HG02763 (cell line): ENCODE measurements around the gene ACR.

Source experiments
- ATAC-seq: cut with Tn5 transposase; IDR thresholded peaks from one replicate; pipeline ENCODE4 v1.9.1; 2021; ENCODE audit warnings: mild to moderate bottlenecking, moderate library complexity; ENCODE audit not compliant: unreplicated experiment

The ACR gene

DNA sequence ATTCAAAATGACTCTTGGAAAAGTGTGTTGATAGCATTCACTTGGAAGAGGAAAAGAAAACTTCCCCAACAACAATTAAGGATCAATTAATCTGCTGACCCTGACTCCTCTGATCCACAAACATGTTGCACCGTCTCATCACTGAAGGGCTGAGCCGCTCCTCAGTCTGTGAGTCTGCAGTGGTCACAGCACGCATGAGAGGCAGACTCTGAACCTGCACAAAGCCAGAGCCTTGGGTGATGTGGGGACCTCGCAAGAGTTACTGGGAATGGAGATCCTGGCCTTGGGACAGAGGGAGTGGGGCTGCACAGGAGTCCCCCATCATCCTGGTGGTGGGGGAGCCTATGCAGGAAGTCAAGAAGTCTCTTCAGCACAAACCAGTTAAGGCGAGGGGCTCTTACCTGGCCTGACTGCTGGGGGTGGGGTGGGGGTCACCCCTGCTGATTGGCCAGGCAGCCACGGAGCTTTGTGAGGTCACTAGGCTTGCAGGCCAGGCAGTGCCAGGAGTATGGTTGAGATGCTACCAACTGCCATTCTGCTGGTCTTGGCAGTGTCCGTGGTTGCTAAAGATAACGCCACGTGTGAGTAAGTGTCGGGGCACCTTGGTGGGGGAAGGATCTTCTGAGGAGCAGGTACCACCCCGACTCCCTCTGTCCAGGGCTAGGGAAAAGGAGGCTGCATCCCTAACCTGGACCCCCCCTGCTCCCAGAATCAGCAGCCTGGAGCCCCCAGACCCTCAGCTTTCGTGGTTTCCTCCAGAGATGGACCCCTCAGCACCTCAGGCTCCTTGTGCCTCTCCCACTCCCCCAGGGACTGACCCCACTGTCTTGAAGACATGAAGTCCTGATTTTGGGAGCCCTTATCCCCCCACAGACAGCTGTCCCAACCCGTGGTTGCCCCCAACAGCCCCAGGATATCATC lies at the start of gene ACR:
TSS of gene ACR (plus strand) at position 477 of the 921 bp plus-strand sequence. CDS start at position 509, 32 bp downstream.
- ATAC-seq = no peak

DNA sequence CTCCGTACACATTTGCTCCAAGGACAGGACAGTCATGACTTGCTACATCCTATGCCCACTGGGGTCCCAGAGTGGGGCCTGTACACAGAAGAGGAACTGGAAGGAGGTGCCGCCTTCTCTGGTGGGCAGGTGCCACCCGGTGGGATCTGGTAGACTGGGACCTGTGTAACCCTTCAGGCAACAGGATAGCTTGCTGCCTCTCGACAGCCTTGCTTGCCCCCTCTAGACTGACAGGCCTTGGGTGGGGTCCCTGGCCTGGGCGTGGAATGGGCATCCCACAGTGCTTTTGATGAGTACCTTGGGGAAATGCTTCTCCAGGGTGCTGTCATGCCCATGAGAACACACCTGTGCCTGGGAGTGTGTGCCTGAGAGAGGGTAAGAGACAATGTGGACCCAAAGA lies 49.6 kb upstream of the ACR start:
- no peak for ATAC-seq

DNA sequence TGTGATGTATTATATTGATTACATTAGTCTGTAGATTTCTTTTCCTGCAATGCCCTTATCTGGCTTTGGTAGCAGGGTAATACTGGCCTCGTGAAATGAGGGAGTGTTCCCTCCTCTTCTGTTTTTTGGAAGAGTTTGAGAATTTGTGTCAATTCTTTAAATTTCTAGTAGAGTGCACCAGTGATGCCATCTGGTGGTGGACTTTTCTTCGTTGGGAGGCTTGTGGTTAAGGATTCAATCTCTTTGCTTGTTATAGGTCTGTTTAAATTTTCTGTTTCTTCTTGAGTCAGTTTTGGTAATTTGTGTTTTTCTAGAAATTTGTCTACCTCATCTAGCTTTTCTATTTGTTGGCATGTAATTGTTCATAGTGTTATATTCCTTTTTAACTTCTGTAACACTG lies 46.5 kb upstream of the ACR start:
- no peak for ATAC-seq

DNA sequence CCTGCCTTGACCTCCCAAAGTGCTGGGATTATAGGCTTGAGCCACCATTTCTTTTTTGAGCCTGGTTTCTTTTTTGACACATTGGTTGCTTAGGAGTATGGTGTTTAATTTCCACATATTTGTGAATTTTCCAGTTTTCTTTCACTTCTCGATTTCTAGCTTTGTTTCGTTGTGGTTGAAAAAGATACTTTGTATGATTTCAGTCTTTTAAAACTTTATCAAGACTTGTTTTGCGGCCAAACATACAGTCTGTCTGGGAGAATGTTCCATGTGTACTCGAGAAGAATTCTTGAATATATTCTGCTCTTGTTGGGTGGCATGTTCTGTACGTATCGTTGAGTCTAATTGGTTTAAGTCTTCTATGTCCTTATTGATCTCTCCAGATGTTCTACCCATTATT lies 44.5 kb upstream of the ACR start:
- ATAC-seq = no peak

DNA sequence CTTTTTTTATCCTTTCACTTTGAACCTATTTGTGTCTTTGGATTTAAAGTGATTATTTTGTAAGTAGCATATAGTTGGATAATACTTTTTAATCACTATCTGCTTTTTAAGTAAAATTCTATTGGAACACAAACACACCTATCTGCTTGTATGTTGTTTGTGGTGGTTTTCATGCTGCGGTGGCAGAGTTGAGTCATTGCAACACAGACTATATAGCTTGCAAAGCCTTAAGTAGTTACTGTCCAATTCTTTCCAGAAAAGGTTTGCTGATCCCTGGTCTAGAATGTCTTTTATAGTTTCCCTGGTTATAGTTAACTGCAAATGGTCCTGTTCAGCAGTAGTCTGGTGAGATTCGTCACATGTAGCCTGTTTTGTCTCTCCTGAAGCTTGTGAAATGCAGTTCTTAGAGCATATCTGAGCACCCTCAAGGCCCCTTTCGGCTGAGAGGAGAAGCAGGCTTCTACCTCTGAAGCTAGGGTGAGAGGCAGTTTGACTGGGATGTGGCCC lies 43.9 kb upstream of the ACR start:
- no peak for ATAC-seq

DNA sequence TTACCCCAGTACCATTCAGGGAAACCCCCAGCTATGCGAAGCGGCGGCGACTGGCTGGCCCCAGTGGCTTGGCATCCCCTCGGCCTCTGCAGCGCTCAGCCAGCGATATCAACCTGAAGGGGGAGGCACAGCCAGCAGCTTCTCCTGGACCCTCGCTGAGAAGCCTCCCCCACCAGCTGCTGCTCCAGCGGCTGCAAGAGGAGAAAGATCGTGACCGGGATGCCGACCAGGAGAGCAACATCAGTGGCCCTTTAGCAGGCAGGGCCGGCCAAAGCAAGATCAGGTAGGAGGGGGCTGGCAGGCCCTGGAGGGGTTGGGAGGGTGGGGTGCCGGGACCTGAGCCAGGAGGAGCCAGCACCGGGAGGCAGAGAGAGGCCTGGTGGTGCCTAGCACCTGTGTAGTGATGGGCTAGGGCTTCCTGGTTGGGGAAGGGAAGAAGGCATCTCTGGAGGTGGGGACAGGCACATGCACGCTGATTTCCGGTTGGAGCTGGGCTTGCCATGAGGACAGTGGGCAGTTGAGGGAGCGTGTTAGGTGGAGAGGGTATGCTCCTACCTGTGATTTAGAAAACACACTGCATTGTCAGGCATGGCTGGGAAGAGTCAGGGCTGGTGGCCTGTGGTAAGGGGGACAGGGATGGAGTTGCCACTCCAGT lies 43.1 kb upstream of the ACR start:
- no peak for ATAC-seq

DNA sequence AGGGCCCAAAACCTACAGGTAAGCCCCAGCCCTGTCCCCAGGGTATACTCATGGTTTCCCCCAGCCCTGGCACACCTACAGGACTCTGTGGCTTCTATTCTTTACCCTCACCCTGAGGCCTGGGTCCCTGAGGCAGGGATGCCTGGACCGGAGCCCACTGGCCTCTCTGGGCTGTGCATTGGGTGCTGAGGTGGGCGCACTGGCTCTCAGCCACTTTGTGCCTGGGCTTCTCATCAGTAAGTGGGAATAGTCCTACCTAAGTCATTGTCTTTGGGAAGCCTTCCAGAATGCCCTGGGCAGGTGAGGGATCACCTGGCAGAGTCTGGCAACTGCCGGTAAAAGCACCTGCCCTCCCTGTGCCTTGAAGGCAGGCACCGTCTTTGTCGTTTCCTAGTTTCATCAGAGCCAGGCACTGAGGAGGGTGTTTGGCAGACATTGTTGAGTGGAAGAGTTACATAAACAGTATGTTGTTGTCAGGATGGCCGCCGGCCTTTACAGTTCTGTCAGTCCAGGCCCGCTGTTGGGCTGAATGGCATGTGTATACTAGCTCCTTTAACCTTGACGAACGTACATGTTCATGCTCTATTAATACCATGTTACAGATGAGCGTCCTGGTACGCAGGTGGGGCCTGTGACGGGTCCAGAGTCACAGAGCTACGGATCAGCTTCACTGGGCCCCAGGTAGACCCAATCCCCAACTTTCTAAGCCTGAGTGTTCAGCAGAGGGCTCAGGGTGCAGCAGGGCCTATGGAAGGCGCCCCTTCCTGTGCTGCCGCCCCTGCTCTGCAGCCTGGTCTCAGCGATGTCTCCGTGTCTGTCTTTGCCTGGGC lies 42.4 kb upstream of the ACR start:
- no peak for ATAC-seq

DNA sequence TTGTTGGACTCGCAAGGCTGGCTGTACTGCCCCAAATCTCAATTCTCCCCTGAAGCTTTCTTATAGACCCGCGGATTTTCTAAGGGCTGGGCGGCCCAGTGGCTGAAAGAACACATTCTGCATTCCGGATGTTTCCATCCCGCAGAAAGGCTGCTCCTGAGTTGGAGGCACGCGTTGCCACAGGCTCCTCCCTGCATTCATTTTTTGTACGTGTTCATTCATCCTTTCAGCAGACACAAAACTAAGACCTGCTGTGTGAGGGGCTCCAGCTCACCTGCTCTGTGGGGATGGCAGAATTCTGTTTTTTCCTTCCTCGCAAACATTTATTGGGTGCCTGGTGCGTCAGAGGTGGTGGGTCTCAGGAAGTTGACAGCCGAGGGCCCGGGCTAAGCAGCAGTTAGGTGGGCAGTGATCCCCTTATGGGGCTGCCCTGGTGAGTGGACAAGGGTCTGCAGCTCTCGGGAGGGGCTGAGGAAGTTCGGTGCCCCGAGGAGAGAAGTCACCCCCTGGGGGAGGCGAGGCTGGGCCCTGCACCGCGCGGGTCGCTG lies 41.7 kb upstream of the ACR start:
- ATAC-seq = no peak

DNA sequence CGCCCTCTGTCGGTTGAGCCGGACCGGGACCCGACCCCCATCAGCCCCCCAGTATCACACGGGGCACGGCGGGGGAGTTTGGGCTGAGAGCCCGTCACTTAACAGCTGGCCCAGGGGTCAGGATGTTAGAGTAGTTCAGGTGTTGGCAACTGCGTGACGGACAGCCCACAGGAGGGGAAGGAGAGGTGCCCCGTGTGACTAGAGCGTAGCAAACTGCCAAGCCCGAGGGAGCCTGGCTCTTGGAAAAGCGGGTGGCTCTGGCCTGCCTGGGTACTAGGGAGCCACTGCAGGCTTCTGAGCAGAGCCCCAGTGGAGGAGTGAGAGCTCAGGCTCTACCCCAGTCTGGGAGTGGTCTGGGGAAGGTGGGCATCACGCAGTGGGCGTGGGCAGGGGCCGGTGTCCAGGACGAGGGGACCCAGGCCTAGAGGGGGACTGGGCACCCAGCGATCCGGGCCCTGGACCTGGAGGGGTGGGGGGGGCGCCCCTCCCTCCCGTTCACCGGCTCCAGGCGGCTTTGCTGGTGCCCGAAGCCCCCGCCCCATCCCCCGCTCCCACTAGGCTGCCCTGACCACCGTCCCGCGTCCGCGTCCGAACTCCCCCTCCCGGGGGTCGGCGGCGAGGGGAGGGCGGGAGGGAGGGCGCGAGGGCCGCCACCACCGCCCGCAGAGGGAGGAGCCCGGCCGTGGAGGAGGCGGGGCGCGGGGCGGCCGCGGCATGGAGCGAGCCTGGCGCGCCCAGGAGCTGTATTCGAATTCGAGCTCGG lies 41.0 kb upstream of the ACR start:
- no peak for ATAC-seq

DNA sequence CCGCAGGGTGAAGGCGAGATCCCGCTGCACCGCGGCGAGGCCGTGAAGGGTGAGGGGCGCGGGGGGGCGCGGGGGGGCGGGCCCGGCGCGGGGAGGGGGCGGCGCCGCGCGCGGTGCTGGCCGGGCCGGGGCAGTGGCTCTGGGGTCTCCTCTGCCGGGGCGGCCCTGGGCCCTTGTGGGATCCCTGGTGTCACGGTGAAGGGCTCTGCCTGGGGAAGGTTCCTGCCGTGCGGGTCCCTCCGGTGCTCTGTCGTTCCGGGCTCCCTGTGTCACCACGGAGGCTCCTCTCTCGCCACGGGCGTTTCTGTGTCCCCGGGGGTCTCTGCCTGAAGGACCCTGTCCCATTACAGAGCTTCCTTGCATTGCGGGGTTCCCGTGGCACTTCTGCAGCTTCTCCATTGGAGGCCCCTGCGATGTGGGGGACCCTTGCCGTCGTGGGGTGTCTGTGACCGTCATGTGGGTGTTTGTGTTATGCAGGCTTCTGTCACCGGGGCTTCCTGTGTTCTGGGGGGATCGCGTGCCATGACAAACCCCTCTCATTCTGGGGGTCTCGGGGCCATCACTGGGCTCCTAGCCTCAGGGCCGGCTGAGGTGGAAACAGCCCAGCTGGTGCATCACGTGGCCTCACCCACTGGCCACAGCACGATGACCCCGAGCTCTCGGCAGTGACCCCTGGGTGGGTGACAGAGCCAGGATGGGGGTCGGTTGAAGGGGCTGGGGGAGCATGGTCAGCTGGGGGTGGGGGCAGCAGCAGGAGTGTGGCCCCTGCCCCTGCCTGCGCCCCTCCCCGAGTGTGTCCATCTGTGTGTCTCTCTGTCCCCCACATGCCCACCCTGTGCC lies 40.1 kb upstream of the ACR start:
- no peak for ATAC-seq

DNA sequence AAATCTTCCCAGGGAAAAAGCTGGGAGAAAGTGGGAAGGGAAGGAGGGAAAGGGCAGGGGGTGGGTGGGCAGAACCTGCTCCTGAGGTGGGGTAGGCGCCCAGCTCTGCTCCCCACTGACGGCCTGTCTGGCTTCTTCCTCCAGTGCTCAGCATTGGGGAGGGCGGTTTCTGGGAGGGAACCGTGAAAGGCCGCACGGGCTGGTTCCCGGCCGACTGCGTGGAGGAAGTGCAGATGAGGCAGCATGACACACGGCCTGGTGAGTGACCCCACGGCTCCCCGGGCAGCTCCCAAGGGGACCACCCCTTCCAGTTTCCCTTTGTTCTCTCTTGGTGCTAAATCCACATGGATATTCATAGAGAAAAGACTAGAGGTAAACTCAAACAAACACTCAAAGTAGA lies 39.5 kb upstream of the ACR start:
- ATAC-seq = no peak

DNA sequence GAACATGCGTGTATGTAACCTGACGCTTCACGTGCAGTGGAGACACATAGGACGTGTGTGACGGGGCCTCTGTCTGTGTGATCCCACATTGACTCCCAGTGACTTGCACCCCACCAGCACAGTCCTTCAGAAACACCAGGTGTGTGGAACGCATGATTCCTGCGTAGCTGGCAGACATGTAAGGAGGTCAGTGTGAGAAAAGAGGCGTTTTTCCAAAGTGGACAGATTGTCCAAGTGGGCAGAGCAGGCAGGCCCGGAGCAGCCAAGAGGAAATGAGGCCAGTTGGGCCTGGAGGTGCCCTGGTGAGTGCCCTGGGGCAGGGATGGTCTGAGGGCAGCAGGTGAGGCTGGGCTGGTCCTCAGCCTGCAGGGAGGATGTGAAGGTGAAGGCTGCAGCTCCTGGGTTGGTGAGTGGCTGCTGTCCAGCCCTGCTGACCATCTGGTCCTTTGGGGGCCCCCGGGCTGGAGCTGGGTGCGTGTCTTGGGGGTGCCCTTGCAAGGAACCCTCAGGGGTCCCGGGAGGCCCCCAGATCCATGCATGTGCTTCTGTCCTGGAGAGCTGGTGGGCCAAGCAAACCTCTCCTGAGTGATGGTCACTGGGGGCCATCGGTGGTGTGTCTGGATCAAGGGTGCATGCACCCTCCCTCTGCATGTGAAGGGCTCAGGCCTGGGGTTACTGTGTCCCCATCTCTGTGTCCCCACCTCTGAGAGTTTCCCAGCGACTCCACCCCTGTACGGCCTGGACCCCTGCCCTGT lies 38.8 kb upstream of the ACR start:
- ATAC-seq = no peak

DNA sequence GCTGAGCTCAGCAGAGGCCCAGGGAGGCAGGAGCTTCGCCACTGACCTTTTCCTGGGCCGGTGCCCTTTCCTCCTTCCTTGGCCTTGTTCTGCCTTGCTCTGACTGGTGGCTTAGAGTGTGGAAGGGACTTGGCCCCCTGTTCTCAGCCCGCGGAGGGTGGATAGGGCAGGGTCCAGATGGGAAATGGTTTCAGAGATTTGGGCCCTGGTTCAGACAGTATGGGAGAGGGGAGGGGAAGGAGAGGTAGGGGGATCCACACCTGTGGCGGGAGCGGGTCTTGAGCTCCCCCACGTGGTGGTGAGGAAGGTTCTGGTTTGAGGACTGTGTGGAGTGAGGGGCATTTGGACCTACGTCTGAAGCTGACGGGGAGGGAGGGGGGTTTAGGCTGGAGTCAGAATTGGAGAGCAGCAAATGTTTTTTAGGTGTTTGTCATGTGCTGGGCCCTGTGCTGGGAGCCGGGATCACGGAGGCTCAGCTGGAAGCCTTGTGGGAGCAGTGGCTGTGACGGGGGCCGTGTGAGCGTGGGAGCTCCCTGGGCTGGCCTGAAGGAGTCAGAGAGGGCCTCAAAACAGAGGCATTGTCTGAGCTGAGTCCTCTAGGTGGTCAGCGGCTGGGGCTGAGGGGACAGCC lies 38.1 kb upstream of the ACR start:
- ATAC-seq = no peak

DNA sequence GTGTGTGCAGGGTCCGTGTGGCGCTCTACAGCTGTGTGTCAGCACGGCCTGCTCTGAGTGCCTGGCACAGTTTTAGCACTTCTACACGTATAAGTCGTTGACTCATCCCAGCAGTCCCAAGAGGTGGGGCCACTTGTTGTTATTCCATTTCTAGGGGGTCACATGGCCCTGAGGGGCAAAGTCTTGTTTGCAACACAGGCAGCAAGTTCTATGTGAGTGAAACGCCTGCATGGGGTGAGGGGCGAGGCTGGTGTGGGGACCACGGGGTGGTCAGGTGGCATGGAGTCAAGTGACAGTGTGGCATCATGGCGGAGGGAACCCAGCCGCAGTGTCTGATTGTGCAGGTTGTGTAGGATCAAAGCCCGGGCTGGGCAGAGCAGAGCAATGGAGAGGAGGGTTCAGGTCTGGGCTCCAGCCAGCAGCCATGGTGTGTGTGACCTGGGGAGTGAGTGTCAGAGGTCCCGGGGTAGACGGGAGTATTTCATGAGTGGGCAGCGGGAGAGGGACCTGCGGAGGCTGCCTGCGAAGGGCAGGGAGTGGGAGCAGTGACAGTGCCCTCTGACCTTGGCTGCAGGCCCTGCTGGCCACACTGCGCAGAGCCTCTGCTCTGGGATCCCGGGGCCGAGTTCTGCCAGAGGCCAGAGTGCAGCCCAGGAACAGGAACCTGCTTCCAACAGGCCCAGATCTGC lies 37.5 kb upstream of the ACR start:
- no peak for ATAC-seq

DNA sequence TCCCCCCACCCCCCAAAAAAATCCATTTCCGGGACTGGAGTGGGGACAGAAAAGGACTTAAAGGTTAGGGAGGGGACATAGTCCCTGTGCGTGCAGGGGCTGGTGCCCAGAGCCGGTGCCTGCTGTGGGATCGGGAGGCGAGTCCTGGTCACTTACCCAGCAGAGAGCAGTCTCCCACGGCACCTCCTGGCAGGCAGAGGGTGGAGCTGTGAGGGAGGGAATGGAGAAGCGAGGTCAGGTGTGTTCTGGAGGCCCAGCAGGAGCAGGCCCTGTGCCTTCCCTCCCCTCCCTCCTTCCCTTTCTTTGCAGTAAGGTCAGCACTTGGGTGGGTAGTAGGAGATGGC lies 37.0 kb upstream of the ACR start:
- ATAC-seq = no peak

DNA sequence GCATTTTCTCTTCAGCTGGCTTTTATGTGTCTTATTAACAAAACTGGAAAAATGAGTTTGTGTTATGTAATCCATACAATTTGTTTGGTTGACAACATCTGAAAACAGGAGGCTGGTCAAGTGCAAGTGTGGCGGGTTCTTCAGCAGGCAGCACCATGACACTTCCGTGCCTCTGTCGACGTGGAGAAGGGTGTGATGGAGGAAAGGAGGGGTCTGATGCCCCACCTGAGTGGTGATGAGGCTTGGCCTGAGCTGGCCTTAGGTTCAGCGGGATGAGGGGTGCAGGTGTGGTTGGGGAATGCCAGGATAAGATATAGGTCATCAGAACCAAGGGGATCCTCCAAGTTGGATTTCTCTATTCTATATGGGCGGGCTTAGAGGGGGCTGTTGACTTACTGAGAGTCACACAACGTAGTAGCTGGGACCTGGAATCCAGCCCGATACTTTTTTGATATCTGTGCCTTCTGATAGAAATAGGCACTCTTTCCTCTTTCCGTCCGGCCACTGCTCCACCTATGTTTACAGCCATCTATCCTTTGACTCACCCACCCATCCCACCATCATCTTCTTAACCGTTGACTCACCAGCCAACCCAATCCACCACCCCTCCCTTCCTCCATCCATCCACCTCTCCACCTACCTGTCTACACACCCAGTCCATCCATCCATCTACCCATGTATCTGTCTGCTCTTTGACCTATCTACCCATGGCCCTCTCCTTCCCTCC lies 36.4 kb upstream of the ACR start:
- ATAC-seq = no peak

DNA sequence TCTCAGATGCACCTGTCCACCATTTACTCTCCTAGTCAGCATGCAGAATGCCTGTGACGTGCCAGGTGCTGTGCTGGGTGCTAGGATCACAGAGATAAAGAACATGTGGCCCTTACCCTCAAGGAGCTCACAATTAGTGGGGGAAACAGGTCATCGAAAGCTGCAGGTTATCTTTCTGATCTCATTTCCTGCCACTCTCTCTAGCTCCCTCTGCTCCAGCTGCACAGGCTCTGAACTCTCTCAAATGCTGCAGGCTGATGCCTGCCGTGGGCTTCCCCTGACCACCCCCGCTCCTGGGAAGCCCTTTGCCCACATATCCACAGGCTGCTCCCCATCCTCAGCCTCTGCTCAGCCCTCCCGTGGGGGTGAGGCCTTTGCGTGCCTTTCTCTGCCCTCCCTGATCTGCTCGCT lies 35.7 kb upstream of the ACR start:
- no peak for ATAC-seq
